HPDE6-E6E7 (cell line): ENCODE measurements around the gene USP53.
"Not testable (repeated sequence)": the region's sequence is repeated elsewhere in the genome, so short reads cannot be mapped to it uniquely, and the experiment has no call there.

Experiments
- DNase-seq: peaks from one replicate; pipeline ENCODE4 v3.0.0; 2011; ENCODE audit warnings: missing footprints; ENCODE audit errors: extremely low spot score

USP53 gene

DNA sequence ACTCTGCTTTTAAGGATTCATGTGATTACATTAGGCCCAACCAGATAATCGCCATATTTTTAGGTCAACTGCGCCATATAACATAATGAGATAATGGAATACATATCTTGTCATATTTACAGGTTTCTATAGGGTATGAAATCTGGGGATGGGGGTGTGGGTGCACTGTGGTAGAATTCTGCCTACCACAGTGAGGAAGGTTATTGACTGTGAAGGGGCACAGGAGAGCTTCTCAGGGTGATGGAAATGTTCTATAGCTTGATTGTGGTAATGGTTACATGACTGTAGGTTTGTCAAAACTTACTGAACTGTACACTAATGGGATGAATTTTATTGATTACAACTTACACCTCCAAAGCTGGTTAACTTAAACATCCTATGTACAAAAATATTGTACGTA lies 15.9 kb downstream of the USP53 start:
- no peak for DNase-seq

DNA sequence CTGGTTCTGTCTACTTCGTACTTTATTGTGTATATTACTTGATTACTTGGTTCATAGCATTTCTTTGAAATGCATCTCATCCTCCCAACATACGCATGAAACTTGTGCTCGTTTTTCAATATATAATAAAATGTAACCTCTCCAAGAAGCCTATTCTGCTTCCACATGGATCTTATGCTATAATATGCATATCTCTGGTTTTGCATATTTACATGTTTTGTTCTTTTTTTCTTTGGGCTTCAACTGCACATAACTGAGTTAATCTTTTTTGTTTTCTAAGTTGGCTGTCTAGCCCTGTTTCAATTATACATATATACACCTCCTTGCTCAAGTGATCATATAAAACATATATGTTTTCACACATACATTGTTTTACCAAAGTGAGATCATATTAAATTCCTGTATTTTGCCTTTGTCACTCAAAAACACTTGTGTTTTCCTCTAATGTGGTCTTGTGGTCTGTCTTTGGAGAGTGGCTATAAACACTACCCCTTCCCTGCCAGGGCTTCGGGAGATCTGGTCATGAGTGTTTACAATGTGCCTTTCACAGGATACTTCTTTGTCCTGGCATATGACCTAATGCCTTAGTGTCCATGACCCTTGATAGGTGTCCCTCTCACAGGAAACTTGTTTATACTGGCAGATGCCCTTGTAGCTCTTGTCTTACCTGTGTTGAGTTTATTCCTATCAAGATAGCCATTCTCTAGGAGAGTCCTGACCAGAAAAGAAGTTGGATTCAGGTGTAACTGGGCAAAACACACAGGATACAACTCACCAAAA lies 17.6 kb downstream of the USP53 start:
- DNase-seq = no peak

DNA sequence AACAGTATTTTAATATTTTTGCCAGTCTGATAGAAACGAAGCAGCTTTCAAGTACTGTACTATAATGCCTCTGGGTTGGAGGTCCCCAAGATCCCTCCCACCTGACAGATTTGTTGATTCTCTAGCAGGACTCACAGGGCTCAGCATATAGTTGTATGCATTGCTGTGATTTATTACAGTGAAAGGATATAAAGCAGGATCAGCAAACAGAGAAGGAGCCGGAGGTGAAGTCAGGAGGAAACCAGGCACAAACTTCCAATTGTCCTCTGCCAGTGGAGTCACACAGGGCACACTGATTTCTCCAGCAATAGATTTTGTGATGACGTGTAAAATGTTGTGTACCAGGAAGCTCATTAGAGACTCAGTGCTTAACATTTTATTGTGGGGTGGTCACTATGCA lies 19.0 kb downstream of the USP53 start:
- no peak for DNase-seq

DNA sequence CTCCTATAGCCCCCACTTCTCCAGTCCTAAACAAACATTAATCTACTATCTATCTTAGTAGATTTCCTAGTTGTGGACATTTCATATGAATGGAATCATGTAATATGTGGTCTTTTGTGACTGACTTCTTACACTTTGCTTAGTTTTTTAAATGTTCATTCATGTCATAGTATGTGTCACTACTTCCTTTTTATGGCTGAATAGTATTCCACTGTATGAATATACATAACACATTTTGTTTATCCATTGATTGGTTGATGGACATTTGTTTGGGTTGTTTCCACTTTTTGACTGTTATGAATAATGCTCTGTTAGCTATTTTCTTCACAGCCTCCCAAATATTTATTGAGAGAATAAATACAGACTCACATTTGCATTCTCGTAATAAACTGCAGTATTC lies 19.8 kb downstream of the USP53 start:
- DNase-seq = no peak

DNA sequence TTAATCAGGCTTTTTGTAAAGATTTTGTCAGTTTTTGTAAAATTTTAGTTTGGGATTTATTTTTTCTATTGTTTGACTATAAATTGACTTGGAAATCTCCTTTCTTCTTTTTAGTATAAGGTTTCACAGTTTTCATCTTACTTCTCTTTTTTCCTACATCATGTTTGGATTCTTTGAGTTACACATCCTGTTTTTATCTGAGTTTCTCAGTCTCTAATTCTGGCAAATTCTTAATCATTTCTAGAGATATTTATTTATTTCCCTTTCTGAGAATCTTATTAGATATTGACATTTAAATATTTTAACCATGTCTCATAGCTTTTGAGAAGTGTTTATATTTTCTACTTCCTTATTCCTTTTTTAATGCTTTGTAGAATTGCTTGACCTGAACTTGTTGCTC lies 20.7 kb downstream of the USP53 start:
- no peak for DNase-seq

DNA sequence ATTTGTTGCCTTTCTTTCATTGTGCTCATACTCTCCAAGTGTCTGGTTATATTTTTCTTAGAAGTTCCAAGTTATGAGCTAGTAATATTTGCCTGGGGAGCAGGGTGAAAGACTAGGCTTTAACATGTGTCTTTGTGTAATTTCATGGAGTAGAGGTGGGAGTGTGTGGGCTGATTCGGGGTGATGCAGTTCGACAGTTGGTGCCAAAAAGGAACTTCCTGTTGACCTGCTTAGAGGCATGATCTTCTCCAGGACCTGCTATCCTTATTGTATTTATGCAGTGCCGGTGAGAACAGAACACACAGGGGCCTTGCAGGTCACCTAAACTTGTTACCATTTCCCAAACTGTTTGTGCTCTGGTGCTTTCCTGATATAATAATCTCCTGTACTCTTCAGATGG lies 21.2 kb downstream of the USP53 start:
- no peak for DNase-seq

DNA sequence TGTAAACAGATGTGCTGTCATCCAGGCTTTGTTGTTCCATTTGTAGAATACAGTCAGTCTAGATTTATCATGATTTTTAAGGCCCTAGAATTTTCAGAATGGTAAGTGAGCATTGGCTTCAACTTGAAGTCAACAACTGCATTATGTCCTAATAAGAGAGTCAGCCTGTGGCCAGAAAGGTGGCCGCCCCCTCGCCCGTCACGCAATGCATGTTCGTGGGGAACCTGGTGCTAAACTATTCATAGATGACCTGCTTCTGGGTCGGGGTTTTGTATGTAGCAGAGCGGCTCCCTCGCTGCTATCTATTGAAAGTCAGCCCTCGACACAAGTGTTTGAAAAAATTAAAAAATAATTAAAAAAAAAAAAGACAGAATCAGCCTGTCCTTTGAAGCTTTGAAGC lies 24.7 kb downstream of the USP53 start:
- no peak for DNase-seq

DNA sequence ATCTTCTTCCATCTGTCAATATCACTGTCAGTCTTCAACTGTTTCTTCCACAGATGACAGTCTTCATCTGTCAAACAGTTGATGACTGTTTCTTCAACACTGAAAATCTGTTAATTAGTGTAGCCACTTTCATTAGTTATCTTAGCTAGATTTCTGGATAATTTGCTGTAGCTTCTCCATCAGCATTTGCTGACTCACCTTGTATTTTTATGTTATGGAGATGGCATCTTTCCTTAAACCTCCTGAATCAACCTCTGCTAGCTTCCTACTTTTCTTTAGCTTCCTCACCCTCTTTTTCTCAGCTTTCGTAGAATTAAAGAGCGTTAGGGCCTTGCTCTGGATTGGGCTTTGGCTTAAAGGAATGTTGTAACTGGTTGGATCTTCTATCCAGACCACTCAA lies 25.1 kb downstream of the USP53 start:
- DNase-seq = no peak

DNA sequence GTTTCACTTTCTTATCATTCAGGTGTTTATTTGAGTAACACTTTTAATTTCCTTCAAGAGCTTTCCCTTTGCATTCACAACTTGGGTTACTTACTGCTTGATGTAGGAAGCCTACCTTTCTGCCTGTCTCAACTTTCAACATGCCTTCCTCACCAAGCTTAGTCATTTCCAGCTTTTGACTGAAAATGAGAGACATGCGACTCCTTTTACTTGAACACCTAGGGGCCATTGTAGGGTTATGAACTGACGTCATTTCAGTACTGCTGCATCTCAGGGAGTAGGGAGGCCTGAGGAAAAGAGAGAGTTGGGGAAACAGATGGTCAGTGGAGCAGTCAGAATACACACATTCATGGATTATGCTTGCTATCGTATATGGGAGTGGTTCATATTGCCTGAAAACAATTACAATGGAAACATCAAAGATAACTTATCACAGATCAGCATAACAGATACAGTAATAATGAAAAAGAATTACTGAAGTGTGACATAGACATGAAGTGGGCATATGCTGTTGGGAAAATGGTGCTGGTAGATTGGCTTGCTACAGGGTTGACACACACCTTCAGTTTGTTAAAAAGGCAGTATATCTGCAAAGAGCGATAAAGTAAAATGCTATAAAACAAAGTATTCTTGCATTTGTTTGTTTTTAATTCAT lies 25.7 kb downstream of the USP53 start:
- no peak for DNase-seq

DNA sequence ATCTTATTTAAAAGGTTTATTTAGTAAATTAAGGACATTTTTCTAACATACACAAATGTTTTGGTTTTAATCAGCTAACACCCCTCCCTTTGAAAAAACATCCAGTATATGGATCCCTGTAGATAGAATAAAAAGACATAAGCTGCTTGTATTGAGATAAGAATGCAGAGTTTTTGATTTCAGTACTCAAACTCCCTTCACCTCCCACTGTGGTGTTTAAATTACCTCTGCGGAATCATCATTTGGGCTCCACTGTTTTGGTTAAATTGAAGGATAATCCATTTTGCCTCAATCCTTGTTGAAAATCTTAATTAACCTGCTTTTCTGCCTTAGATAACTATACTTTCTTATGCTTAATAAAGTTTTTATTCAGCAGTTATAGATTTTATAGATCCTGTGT lies 27.6 kb downstream of the USP53 start:
- no peak for DNase-seq

DNA sequence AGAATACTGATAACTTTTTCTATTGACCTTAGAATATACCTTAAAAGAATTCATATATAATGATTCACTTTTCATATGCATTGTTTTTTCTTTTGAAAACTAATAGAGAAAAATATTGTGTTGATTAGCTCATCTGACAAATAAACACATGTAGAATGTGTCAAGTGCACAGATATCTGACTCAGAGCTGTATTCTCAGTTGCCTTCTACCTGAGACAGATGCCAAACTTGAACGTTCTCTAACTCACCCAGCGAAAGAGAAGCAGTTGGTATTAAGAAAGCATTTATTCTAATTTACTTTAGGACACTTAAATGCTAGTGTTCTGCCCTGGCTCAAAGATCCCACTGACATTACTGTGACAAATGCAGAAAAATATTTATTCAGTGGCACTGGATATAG lies 28.1 kb downstream of the USP53 start:
- no peak for DNase-seq

DNA sequence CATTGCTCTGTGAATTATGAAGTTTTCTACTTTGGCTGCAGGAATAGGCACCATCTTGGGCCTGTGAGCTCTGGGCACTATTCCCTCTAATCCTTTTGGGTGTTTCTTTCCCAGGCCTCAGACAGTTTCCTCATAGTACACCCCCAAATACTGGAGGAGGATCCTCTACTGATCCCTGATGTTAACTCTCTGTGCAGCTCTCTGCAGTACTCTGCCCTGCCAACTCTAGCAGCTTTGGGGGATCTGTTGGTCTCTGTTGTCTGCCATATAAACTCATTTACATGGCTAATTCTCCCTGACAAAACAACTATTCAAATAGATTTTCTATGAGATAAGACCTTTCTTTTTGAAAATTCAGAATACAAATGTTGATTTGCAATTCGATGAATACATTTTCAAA lies 29.9 kb downstream of the USP53 start:
- no peak for DNase-seq

DNA sequence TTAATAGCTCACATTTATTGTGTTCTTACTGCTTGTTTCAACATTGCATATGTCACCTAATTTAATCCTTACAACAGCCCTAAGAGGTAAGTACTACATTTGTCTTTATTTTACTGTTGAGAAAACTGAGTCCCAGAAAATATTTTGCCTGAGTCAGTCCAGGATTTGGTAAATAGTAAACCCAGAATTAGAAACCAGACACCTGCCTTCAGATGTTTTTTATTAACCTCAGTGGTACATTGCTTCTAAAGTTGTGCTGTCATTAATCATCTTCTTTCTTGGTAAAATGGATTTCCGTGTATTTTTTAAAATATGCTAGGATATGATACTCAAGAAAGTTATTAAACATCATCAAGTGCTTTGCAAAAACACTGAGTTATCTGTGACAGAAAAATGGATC lies 31.4 kb downstream of the USP53 start:
- no peak for DNase-seq

DNA sequence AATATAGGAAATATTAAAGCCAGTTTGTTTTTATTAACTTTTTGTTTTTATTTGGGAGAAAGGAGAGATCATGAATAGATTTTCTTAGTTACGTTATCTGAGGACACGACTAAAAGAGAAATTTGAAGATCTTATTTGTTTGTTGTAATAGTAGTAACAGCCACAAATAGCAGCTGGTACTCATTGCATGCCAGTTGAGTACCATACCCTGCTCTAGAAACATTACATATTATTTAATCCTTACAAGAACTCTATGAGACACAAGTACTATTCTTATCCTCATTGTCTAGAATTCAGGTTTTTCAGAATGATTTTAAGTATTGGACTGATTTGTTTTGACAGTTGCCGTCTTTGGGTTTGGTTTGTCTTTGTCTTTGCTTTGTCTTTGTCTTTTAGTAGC lies 31.8 kb downstream of the USP53 start:
- no peak for DNase-seq

DNA sequence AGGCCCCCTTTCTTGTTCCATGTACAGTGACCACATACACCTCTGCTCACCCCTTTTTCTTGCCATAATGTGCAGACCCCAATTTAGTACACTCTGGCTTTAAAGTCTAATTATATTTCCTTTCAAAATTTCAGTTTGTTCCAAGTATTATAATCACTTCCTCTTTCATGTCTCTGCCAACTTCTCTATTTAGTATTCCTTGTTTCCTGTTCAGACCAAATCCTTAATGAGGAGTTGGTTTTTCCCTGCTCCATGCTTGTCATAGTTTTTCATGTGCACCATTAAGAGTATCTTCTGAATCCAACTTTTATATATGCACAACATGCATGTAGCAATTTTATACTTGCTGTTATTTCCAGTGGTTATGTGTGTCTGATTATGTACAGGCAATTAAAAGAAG lies 32.3 kb downstream of the USP53 start:
- DNase-seq = no peak

DNA sequence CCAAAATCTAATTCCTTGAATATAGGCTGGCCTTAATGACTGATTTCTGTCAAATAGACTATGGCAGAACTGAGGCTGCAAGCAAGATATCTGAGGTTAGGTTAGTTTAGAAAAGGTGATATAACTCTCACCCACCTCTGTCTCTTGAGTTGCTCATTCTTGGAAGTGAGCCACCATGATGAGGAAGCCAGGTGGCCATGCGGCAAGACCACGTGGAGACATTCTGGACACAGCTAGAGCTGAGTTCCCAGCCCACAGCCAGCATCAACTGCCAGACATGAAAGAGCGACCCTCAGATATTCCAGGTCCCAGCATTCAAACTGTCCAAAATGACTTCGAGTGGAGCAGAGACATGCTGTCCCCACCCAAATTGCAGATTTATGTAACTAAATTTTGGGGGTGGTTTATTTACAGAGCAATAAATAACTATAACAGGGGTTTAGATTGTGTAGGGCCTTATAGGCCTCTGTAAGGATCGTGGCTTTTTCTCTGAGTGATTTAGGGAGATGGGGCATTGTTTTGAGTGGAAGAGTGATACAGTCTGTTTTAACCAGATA lies 33.7 kb downstream of the USP53 start:
- DNase-seq = no peak

DNA sequence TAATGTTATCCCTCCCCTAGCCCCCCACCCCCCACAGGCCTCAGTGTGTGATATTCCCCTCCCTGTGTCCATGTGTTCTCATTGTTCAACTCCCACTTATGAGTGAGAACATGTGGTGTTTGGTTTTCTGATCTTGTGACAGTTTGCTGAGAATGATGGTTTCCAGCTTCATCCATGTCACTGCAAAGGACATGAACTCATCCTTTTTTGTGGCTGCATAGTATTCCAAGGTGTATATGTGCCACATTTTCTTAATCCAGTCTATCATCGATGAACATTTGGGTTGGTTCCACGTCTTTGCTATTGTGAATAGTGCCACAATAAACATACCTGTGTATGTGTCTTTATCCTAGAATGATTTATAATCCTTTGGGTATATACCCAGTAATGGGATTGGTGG lies 38.5 kb downstream of the USP53 start:
- not testable (repeated sequence) for DNase-seq

DNA sequence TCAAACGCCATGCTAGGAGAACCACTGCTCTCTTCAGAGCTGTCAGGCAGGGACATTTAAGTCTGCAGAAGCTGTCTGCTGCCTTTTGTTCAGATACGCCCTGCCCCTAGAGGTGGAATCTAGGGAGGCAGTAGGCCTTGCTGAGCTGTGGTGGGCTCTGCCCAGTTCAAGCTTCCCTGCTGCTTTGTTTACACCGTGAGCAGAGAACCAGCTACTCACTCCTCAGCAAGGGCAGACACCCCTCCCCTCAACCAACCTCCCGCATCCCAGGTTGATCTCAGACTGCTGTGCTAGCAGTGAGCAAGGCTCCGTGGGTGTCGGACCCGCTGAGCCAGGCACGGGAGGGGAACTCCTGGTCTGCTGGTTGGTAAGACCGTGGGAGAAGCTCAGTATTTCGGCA lies 42.7 kb downstream of the USP53 start:
- not testable (repeated sequence) for DNase-seq

DNA sequence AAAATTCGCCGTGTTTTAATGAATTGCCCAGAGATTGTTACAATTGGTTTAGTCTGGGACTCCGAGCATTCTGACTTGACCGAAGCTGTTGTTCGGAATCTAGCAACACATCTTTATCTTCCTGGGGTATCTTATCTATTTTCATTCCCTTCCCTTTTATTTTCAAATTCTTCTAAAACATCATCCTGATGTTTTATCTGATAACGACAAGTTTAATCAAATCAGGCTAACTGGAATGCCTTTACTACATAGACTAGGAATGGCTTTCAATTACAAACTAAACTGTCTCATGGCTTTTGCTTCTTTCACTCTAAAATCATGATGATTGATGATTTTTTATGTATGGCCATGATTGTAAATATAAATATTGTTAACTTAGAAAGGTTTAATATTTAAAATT lies 48.0 kb downstream of the USP53 start:
- DNase-seq = no peak

DNA sequence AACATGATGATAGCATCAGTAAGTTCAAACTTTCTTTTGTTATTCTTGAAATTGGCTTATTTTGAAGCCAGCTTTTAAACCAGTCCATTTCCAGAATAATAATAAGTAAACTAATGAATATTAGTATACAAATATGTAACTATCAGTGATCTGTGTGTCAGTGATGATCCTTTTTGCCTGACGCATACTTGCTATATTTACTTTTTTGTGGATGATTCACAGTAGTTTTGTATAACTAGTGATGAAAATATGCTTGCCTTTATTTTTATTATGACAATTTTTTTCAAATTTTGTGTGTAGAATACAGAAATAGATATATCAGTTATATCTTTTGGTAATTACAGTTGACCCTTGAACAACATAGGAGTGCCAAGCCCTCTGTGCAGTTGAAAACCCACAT lies 49.5 kb downstream of the USP53 start:
- no peak for DNase-seq

DNA sequence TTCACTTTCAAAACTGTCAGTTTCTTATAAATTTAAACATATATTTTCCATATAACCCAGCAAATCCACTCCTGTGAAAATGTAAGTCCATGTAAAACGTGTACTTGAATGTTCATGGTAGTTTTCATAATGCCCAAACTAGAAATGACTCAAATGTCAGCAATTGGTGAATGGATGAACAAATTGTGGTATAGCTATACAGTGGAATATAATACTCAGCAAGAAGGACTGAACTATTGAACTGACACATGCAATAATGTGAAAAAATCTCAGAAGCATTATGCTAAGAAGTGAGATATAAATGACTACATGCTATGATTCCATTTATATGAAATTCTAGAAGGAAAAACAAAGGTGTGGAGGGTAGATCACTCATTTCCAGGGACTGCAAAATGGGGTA lies 52.2 kb downstream of the USP53 start:
- DNase-seq = no peak

DNA sequence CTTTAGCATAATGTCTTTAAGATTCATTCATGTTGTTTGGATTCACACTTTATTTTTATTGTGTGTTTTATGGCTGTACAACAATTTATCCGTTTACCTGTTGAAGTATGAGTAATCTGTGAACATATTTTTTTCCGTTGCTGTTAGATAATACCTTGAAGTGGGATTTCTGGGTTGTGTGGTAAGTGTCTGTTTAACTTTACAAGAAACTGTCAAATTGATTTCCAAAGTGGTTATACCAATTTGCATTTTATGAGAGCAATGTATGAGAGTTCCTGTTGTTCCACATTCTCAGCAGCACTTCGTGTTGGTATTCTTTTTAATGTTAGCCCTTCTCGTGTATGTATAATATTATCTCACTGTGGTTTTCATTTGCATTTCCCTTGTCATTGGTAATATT lies 53.6 kb downstream of the USP53 start:
- DNase-seq = no peak

DNA sequence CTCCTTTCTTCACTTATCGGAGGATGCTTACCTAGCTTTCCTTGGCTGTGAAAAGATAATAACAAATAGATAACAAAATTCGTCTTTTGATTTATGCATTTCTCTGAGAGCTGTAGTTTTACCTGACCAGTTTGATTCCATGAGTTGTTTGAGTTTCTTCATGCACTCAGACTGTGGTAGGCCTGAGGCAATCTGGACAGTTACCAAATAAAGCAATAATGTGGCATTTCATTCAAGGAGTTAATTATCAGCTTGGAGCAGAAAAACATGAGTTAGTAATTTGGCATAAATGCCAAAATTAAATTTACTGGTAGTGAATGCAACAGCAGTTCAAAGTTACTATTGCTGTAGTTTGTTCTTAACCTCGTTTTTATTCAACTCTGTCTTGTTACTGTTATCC lies 56.0 kb downstream of the USP53 start:
- no peak for DNase-seq
